Cardiac muscle cell (in vitro differentiated cells and primary cell): ENCODE measurements around the gene PRSS8. TPM values are rescaled to one million over a fixed set of nuclear protein-coding genes. Genes with fewer than 3 reads are reported as not detected.

ENCODE experiments used
- DNase-seq, 2 donors: peaks; one replicate each; pipeline versions ENCODE4 v3.0.0 to v3.0.0-alpha.2; 2010 to 2017; ENCODE audit warnings: low read depth in 1 of 2, low spot score in 1 of 2
- H3K27ac ChIP-seq: fragments of 200-600 bp; sonication (generic); 2 replicates; pipeline ENCODE4 v1.5.1; 2016
- H3K27me3 ChIP-seq: fragments of 200-600 bp; sonication (generic); 2 replicates; pipeline ENCODE4 v1.6.0; 2016; ENCODE audit warnings: control low read depth
- H3K36me3 ChIP-seq: fragments of 200-600 bp; sonication (generic); 2 replicates; pipeline ENCODE4 v1.5.1; 2016; ENCODE audit warnings: control low read depth
- H3K4me1 ChIP-seq: fragments of 200-600 bp; sonication (generic); 2 replicates; pipeline ENCODE4 v1.8.1; 2017; ENCODE audit warnings: low read depth, mild to moderate bottlenecking, mixed run types
- H3K4me3 ChIP-seq: fragments of 200-600 bp; sonication (generic); 2 replicates; pipeline ENCODE4 v1.5.1; 2016; ENCODE audit warnings: mild to moderate bottlenecking
- H3K9me3 ChIP-seq: fragments of 200-600 bp; sonication (generic); 2 replicates; pipeline ENCODE4 v1.5.1; 2017; ENCODE audit warnings: low read depth, mild to moderate bottlenecking, control low read depth
- polyA plus RNA-seq: library from polyadenylated mRNA; unstranded; fragments of >200 nt; fragmentation: Nextera tagmentation; extraction: Ambion mirVana; gene quantifications from 2 replicates; pipeline ENCODE4 v1.2.1, GENCODE V29; 2016
- total RNA-seq: library from RNA; depleted of rRNA; stranded (reverse); fragments of >200 nt; gene quantifications from 2 replicates; pipeline ENCODE4 v1.2.3, GENCODE V29; 2016
- TF ChIP-seq, protein P1 (sequence below): IDR thresholded peaks from 2 replicates; pipeline ENCODE4 v1.5.1; 2012; ENCODE audit warnings: low read depth, mild to moderate bottlenecking, low read length

PRSS8 gene
- total and polyA plus RNA-seq, 2 experiments from 2014 or later: 11.6 to 22.5 TPM

DNA sequence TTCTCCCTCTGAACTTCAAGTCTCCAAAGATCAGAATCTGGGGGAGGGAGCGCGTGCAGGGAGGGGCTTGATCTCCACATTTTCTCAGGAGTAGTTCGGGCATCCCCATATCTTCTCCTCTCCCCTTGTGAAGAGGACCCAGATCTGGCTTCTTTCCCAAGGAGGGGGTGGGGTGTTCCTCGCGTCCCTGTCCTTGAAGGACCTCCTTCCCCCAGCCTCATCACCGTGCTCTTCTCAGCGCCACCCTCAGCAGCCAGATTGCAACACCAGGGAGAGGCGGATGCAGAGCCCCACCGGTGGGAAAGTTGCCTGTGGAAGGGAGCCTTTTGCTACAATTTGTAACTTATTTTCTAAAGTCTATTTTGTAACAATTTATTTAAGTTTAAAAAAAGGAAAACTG lies 52.4 kb downstream of the PRSS8 start:
- Histone ChIP-seq H3K4me3 (no peak overlapping the region), H3K36me3 (peaks cover 15% of the 10 kb centered on the region), H3K9me3 (no peaks in the 10 kb centered on the region), H3K27me3 (no peaks in the 10 kb centered on the region), H3K27ac (no peak overlapping the region), H3K4me1 (no peaks in the 10 kb centered on the region)
- TF ChIP-seq, protein P1, sequence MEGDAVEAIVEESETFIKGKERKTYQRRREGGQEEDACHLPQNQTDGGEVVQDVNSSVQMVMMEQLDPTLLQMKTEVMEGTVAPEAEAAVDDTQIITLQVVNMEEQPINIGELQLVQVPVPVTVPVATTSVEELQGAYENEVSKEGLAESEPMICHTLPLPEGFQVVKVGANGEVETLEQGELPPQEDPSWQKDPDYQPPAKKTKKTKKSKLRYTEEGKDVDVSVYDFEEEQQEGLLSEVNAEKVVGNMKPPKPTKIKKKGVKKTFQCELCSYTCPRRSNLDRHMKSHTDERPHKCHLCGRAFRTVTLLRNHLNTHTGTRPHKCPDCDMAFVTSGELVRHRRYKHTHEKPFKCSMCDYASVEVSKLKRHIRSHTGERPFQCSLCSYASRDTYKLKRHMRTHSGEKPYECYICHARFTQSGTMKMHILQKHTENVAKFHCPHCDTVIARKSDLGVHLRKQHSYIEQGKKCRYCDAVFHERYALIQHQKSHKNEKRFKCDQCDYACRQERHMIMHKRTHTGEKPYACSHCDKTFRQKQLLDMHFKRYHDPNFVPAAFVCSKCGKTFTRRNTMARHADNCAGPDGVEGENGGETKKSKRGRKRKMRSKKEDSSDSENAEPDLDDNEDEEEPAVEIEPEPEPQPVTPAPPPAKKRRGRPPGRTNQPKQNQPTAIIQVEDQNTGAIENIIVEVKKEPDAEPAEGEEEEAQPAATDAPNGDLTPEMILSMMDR: no peak
- DNase-seq: no peak

DNA sequence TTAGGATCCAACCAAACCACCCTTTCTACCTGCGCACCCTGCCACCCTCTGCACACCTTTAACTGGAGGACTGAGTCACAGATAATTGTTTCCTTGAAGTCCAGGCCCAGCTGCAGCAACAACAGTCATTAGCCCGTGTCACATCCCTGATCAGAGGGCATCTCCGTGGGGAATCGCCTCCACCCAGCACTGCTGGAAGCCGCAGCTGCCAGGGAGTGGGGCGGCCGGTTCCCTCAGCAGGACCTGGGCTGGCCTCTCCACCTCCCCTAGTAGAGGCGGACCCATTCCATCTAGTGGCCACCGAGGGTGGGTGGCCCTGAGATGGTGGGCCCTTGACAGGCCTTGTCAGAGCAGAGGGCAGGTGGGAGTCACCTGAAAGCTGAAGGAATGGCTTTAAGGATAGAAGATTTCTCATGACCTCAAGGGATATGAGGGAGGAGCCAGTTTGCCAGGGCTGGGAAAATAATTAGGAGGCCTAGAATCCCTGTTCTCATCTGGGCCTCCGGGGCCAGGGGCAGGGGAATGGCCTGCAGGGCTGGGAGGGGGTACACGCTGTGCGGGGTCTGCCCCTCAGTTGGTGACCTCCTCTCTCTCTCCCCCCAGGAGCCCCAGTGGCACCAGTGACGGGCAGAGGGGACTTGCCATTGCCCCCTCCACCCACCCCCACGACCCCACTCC lies 53.0 kb downstream of the PRSS8 start:
- H3K9me3 ChIP-seq: no peaks in the 10 kb centered on the region
- DNase-seq: no peak
- no peak overlapping the region for H3K27ac ChIP-seq
- no peaks in the 10 kb centered on the region for H3K27me3 ChIP-seq
- peaks cover 21% of the 10 kb centered on the region for H3K36me3 ChIP-seq
- TF ChIP-seq, protein P1: no peak
- H3K4me1 ChIP-seq: no peaks in the 10 kb centered on the region
- no peak overlapping the region for H3K4me3 ChIP-seq

Other genes starting within 250 kb of the PRSS8 start
- 39.8 and 53.0 TPM in 2 replicates for gene BCL7C, start 241.7 kb downstream of the PRSS8 start, total RNA-seq
- gene BCL7C, start 241.7 kb downstream of the PRSS8 start, polyA plus RNA-seq: 50.5 and 60.6 TPM in 2 replicates
- gene CTF1, start 239.1 kb downstream of the PRSS8 start, total RNA-seq: 4.9 and 5.0 TPM in 2 replicates
- 14.0 and 23.4 TPM in 2 replicates for gene CTF1, start 239.1 kb downstream of the PRSS8 start, polyA plus RNA-seq
- 55.1 and 60.0 TPM in 2 replicates for gene FBXL19, start 212.2 kb downstream of the PRSS8 start, total RNA-seq
- 3.9 and 4.0 TPM in 2 replicates for gene FBXL19, start 212.2 kb downstream of the PRSS8 start, polyA plus RNA-seq
- 88.5 and 123 TPM in 2 replicates for gene ORAI3, start 186.7 kb downstream of the PRSS8 start, total RNA-seq
- 94.5 and 101 TPM in 2 replicates for gene ORAI3, start 186.7 kb downstream of the PRSS8 start, polyA plus RNA-seq
- 10.4 and 32.3 TPM in 2 replicates for gene SETD1A, start 178.0 kb downstream of the PRSS8 start, total RNA-seq
- gene SETD1A, start 178.0 kb downstream of the PRSS8 start, polyA plus RNA-seq: 1.9 and 4.4 TPM in 2 replicates
- gene HSD3B7, start 150.5 kb downstream of the PRSS8 start, total RNA-seq: 5.8 and 6.5 TPM in 2 replicates
- 7.5 and 8.5 TPM in 2 replicates for gene HSD3B7, start 150.5 kb downstream of the PRSS8 start, polyA plus RNA-seq
- gene STX1B, start 125.1 kb downstream of the PRSS8 start, total RNA-seq: 8.1 and 13.7 TPM in 2 replicates
- 5.6 and 8.0 TPM in 2 replicates for gene STX1B, start 125.1 kb downstream of the PRSS8 start, polyA plus RNA-seq
- gene STX4, start 102.2 kb downstream of the PRSS8 start, total RNA-seq: 25.3 and 26.7 TPM in 2 replicates
- gene STX4, start 102.2 kb downstream of the PRSS8 start, polyA plus RNA-seq: 48.3 and 53.2 TPM in 2 replicates
- gene ZNF668, start 61.5 kb downstream of the PRSS8 start, total RNA-seq: 16.2 and 18.2 TPM in 2 replicates
- gene ZNF668, start 61.5 kb downstream of the PRSS8 start, polyA plus RNA-seq: 7.4 and 10.0 TPM in 2 replicates
- 20.3 and 32.6 TPM in 2 replicates for gene ZNF646, start 61.3 kb downstream of the PRSS8 start, total RNA-seq
- 7.1 and 8.5 TPM in 2 replicates for gene ZNF646, start 61.3 kb downstream of the PRSS8 start, polyA plus RNA-seq
- gene PRSS53, start 46.8 kb downstream of the PRSS8 start, total RNA-seq: 2.7 and 5.8 TPM in 2 replicates
- gene PRSS53, start 46.8 kb downstream of the PRSS8 start, polyA plus RNA-seq: 0.35 and 0.94 TPM in 2 replicates
- 146 and 148 TPM in 2 replicates for gene VKORC1, start 40.9 kb downstream of the PRSS8 start, total RNA-seq
- gene VKORC1, start 40.9 kb downstream of the PRSS8 start, polyA plus RNA-seq: 161 and 188 TPM in 2 replicates
- 109 and 121 TPM in 2 replicates for gene BCKDK, start 27.3 kb downstream of the PRSS8 start, total RNA-seq
- 147 and 151 TPM in 2 replicates for gene BCKDK, start 27.3 kb downstream of the PRSS8 start, polyA plus RNA-seq
- 88.8 and 112 TPM in 2 replicates for gene KAT8, start 18.1 kb downstream of the PRSS8 start, total RNA-seq
- 63.0 and 80.6 TPM in 2 replicates for gene KAT8, start 18.1 kb downstream of the PRSS8 start, polyA plus RNA-seq
- gene PRSS36, start 14.3 kb upstream of the PRSS8 start, total RNA-seq: 0.63 and 1.1 TPM in 2 replicates
- 1.8 and 3.3 TPM in 2 replicates for gene PRSS36, start 14.3 kb upstream of the PRSS8 start, polyA plus RNA-seq
- 40.6 and 54.4 TPM in 2 replicates for gene FUS, start 44.4 kb upstream of the PRSS8 start, total RNA-seq
- gene FUS, start 44.4 kb upstream of the PRSS8 start, polyA plus RNA-seq: 386 and 618 TPM in 2 replicates
- gene PYCARD, start 67.0 kb upstream of the PRSS8 start, total RNA-seq: 1.4 and 2.7 TPM in 2 replicates
- 2.3 and 5.2 TPM in 2 replicates for gene PYCARD, start 67.0 kb upstream of the PRSS8 start, polyA plus RNA-seq
- 0.21 and 0.51 TPM in 2 replicates for gene TRIM72, start 78.4 kb upstream of the PRSS8 start, total RNA-seq
- gene TRIM72, start 78.4 kb upstream of the PRSS8 start, polyA plus RNA-seq: not detected in 2 replicates
- gene PYDC1, start 81.4 kb upstream of the PRSS8 start, total RNA-seq: not detected in 2 replicates
- gene PYDC1, start 81.4 kb upstream of the PRSS8 start, polyA plus RNA-seq: 0.30 TPM in 1 of 2 replicates, not detected in the other
- 0.07 TPM in 1 of 2 replicates, not detected in the other for gene ITGAM, start 124.2 kb upstream of the PRSS8 start, total RNA-seq
- not detected in 2 replicates for gene ITGAM, start 124.2 kb upstream of the PRSS8 start, polyA plus RNA-seq
- gene ITGAX, start 219.4 kb upstream of the PRSS8 start, total RNA-seq: 0.53 and 0.69 TPM in 2 replicates
- not detected in 2 replicates for gene ITGAX, start 219.4 kb upstream of the PRSS8 start, polyA plus RNA-seq